Measurements from ENCODE around the gene HAP1. TPM values are rescaled to one million over a fixed set of nuclear protein-coding genes. Genes with fewer than 3 reads are reported as not detected.

The HAP1 gene
- total RNA-seq, 1 experiment from 2014 or later: 2.5 TPM

GRCh38 chr17:41730479-41730878, 4.0 kb downstream of the HAP1 start:
- Mint-ChIP-seq H3K27ac (no peak overlapping the region), H3K9me3 (no peaks in the 10 kb centered on the region), H3K4me1 (peaks cover 8 to 24% of the 10 kb centered on the region in 2 experiments), H3K27me3 (ENCODE audit: low read depth) (peaks cover 60% of the 10 kb centered on the region), H3K4me3 (no peak overlapping the region), H3K36me3 (ENCODE audit: insufficient read depth in 1 of 3, low read depth in 3 of 3) (no peaks in the 10 kb centered on the region; a peak in 1 of 7 replicates)
- no peak overlapping the region for H4K5ac ChIP-seq (ENCODE audit: insufficient read length, low read depth, low read length)
- no peak overlapping the region for H2BK12ac ChIP-seq (ENCODE audit: insufficient read length, low read depth, low read length)
- H3K79me1 ChIP-seq (ENCODE audit: insufficient read depth, low read depth, low read length, poor library complexity, severe bottlenecking): no peaks in the 10 kb centered on the region
- H3K56ac ChIP-seq (ENCODE audit: insufficient read length, low read depth, low read length): no peak overlapping the region
- H2AFZ ChIP-seq (ENCODE audit: low read length): no peak overlapping the region
- H3K9ac ChIP-seq (ENCODE audit: extremely low read depth, insufficient read length, low read length): no peak overlapping the region
- no peak overlapping the region for H3K4ac ChIP-seq (ENCODE audit: low read depth, low read length)
- no peak overlapping the region for H4K91ac ChIP-seq (ENCODE audit: insufficient read length, low read depth, low read length)
- H2BK120ac ChIP-seq (ENCODE audit: low read depth, low read length, poor library complexity, severe bottlenecking): no peak overlapping the region
- H3K4me2 ChIP-seq (ENCODE audit: insufficient read depth, insufficient read length, low read length): no peak overlapping the region
- no peak overlapping the region for H2BK15ac ChIP-seq (ENCODE audit: low read depth, low read length)
- H3K23me2 ChIP-seq (ENCODE audit: insufficient read length, low read depth, low read length, poor library complexity, severe bottlenecking): peaks cover 8% of the 10 kb centered on the region
- no peaks in the 10 kb centered on the region for H3K4me1 ChIP-seq (ENCODE audit: insufficient read depth, low read length)
- H3K18ac ChIP-seq (ENCODE audit: insufficient read length, low read depth, low read length): no peak overlapping the region
- H3K79me2 ChIP-seq (ENCODE audit: insufficient read depth, low read length): no peaks in the 10 kb centered on the region
- no peak overlapping the region for H2BK20ac ChIP-seq (ENCODE audit: low read depth, low read length, poor library complexity, severe bottlenecking)
- DNase-seq: no peak
- no peak overlapping the region for H3K14ac ChIP-seq (ENCODE audit: insufficient read depth, low read length)
- no peak overlapping the region for H2AK5ac ChIP-seq (ENCODE audit: insufficient read length, low read length)
- H3K27me3 ChIP-seq (ENCODE audit: insufficient read depth, low read length): peaks cover 23% of the 10 kb centered on the region; the same call in 1 of the 2 replicates
- H3K23ac ChIP-seq (ENCODE audit: insufficient read length, low read depth, low read length): no peak overlapping the region
- no peak overlapping the region for H2BK5ac ChIP-seq (ENCODE audit: insufficient read length, low read length)
- TF ChIP-seq CTCF (conservative IDR thresholded peaks at IDR 0.05): no peak
- no peaks in the 10 kb centered on the region for H3K9me3 ChIP-seq (ENCODE audit: control insufficient read depth, low read depth, low read length)
- H3T11ph ChIP-seq (ENCODE audit: low read length): no peak overlapping the region
- WGBS (ENCODE audit: extremely low coverage, insufficient read length, low lambda C conversion rate): no CpG with 5 or more reads among the region's 4 CpGs
- H4K8ac ChIP-seq (replicated peaks; ENCODE audit: insufficient read length, low read depth, low read length): no peak overlapping the region
- H3K27ac ChIP-seq (ENCODE audit: insufficient read length, low read depth, low read length): no peak overlapping the region
- H4K20me1 ChIP-seq (ENCODE audit: control insufficient read depth, insufficient read depth, insufficient read length): no peaks in the 10 kb centered on the region
